HepG2 (cell line): Measurements from ENCODE around the gene TRIM25. TPM values are rescaled to one million over a fixed set of nuclear protein-coding genes. Genes with fewer than 3 reads are reported as not detected.

Experiments
- ETV5 ChIP-seq: IDR thresholded peaks from 2 replicates; pipeline ENCODE4 v1.6.1; 2018; ENCODE audit warnings: missing biosample characterization, missing genetic modification reagents, inconsistent platforms, borderline replicate concordance
- ETV6 ChIP-seq: sonication (generic); formaldehyde crosslinking; conservative IDR thresholded peaks from 2 replicates; pipeline ENCODE4 v1.4.0; 2020; ENCODE audit warnings: missing genetic modification reagents
- GFI1 ChIP-seq: sonication (generic); formaldehyde crosslinking; IDR thresholded peaks from 2 replicates; pipeline ENCODE4 v1.5.0; 2020; ENCODE audit warnings: missing genetic modification reagents, mild to moderate bottlenecking, borderline replicate concordance
- HMG20A ChIP-seq: IDR thresholded peaks from 2 replicates; pipeline ENCODE4 v1.6.1; 2016; ENCODE audit warnings: borderline replicate concordance
- KDM6A ChIP-seq: IDR thresholded peaks from 2 replicates; pipeline ENCODE4 v1.6.1; 2016; ENCODE audit warnings: low read depth
- MEIS1 ChIP-seq: sonication (generic); formaldehyde crosslinking; IDR thresholded peaks from 2 replicates; pipeline ENCODE4 v1.9.0; 2021; ENCODE audit warnings: mild to moderate bottlenecking, missing genetic modification reagents, moderate library complexity, borderline replicate concordance
- NCOA1 ChIP-seq: sonication (generic); formaldehyde crosslinking; IDR thresholded peaks from 2 replicates; pipeline ENCODE4 v1.9.0; 2021; ENCODE audit warnings: missing genetic modification reagents
- NFIC ChIP-seq: IDR thresholded peaks from 2 replicates; pipeline ENCODE4 v1.6.1; 2012; ENCODE audit warnings: mild to moderate bottlenecking, low read length, inconsistent platforms
- RXRB ChIP-seq: IDR thresholded peaks from 2 replicates; pipeline ENCODE4 v1.6.1; 2016; ENCODE audit warnings: borderline replicate concordance, missing genetic modification reagents, missing compliant biosample characterization
- SSRP1 ChIP-seq: IDR thresholded peaks from 2 replicates; pipeline ENCODE4 v1.6.1; 2016; ENCODE audit warnings: control low read depth
- ZFP41 ChIP-seq: sonication (generic); formaldehyde crosslinking; IDR thresholded peaks from 2 replicates; pipeline ENCODE4 v1.4.0; 2020; ENCODE audit warnings: mild to moderate bottlenecking, missing genetic modification reagents, borderline replicate concordance
- ZFY ChIP-seq: sonication (generic); formaldehyde crosslinking; IDR thresholded peaks from 2 replicates; pipeline ENCODE4 v1.4.0; 2020; ENCODE audit warnings: missing genetic modification reagents
- ZNF207 ChIP-seq: fragments of 450-650 bp; IDR thresholded peaks from 2 replicates; pipeline ENCODE4 v1.6.1; 2016; ENCODE audit warnings: antibody characterized with exemption, borderline replicate concordance
- ZNF543 ChIP-seq: sonication (generic); formaldehyde crosslinking; IDR thresholded peaks from 2 replicates; pipeline ENCODE4 v1.4.0; 2020; ENCODE audit warnings: mild to moderate bottlenecking, missing genetic modification reagents
- ZNF549 ChIP-seq: sonication (generic); formaldehyde crosslinking; IDR thresholded peaks from 2 replicates; pipeline ENCODE4 v1.5.0; 2020; ENCODE audit warnings: missing genetic modification reagents
- ZNF572 ChIP-seq: sonication (generic); formaldehyde crosslinking; IDR thresholded peaks from 2 replicates; pipeline ENCODE4 v1.5.1; 2020; ENCODE audit warnings: mild to moderate bottlenecking, missing genetic modification reagents
- ZNF670 ChIP-seq: sonication (generic); formaldehyde crosslinking; IDR thresholded peaks from 2 replicates; pipeline ENCODE4 v1.8.0; 2022; ENCODE audit warnings: mild to moderate bottlenecking, missing genetic modification reagents, borderline replicate concordance
- ZNF788 ChIP-seq: sonication (generic); formaldehyde crosslinking; IDR thresholded peaks from 2 replicates; pipeline ENCODE4 v1.5.0; 2020; ENCODE audit warnings: mild to moderate bottlenecking, missing genetic modification reagents, borderline replicate concordance
- polyA plus RNA-seq, 8 experiments: library from polyadenylated mRNA; depleted of rRNA in 3 of 8; stranded (reverse) in 7 of 8; unstranded in 1 of 8; fragments of >200 nt; fragmentation: Illumina TruSeq in 4 of 8; extraction: Trizol in 4 of 8; gene quantifications; 2 replicates each; pipeline versions ENCODE4 v1.2.1 to v1.2.3, GENCODE V29; 2011 to 2016; ENCODE audit warnings: low read depth in 4 of 8, missing spikeins in 1 of 8, mixed read lengths in 1 of 8; ENCODE audit not compliant: insufficient read depth in 1 of 8
- total RNA-seq, 5 experiments: library from RNA; depleted of rRNA; stranded (reverse); fragments of >200 nt; fragmentation: Illumina TruSeq; extraction: Trizol; gene quantifications; 2 replicates each; pipeline ENCODE4 v1.2.3, GENCODE V29; 2016; ENCODE audit warnings: low read depth in 1 of 5
- TF ChIP-seq, protein P1 (sequence below): sonication (generic); formaldehyde crosslinking; IDR thresholded peaks from 2 replicates; pipeline ENCODE4 v1.4.0; 2020; ENCODE audit warnings: missing genetic modification reagents
- TF ChIP-seq, protein P2 (sequence below): sonication (generic); formaldehyde crosslinking; conservative IDR thresholded peaks from 2 replicates; pipeline ENCODE4 v1.5.0; 2020; ENCODE audit warnings: missing genetic modification reagents
- TF ChIP-seq, protein P3 (sequence below): sonication (generic); formaldehyde crosslinking; IDR thresholded peaks from 2 replicates; pipeline ENCODE4 v1.5.0; 2020; ENCODE audit warnings: missing genetic modification reagents, mild to moderate bottlenecking, borderline replicate concordance
- TF ChIP-seq, protein P4 (sequence below): sonication (generic); formaldehyde crosslinking; IDR thresholded peaks from 2 replicates; pipeline ENCODE4 v1.4.0; 2020; ENCODE audit warnings: missing genetic modification reagents

TRIM25 gene
- total and polyA plus RNA-seq, 2 of the 13 experiments (the other 11 are each of a cell fraction or from before 2014, with no cell fraction given): 30.8 to 42.2 TPM

DNA sequence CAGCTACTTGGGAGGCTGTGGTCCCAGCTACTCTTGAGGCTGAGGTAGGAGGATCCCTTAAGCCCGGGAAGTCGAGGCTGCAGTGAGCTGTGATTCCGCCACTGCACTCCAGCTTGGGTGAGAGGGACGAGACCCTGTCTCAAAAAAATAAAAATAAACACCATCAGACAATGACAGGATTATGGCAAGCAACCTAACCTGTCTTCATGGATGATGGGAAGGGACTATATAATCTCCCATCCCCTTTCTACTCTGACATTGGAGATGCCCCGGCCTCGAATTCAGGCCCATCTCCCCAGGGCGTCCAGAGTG is 893 bp downstream of the TRIM25 start (continued):
- TF ChIP-seq, protein P1, sequence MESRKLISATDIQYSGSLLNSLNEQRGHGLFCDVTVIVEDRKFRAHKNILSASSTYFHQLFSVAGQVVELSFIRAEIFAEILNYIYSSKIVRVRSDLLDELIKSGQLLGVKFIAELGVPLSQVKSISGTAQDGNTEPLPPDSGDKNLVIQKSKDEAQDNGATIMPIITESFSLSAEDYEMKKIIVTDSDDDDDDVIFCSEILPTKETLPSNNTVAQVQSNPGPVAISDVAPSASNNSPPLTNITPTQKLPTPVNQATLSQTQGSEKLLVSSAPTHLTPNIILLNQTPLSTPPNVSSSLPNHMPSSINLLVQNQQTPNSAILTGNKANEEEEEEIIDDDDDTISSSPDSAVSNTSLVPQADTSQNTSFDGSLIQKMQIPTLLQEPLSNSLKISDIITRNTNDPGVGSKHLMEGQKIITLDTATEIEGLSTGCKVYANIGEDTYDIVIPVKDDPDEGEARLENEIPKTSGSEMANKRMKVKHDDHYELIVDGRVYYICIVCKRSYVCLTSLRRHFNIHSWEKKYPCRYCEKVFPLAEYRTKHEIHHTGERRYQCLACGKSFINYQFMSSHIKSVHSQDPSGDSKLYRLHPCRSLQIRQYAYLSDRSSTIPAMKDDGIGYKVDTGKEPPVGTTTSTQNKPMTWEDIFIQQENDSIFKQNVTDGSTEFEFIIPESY (CRISPR knock-in tag): no peak
- TF ChIP-seq, protein P2, sequence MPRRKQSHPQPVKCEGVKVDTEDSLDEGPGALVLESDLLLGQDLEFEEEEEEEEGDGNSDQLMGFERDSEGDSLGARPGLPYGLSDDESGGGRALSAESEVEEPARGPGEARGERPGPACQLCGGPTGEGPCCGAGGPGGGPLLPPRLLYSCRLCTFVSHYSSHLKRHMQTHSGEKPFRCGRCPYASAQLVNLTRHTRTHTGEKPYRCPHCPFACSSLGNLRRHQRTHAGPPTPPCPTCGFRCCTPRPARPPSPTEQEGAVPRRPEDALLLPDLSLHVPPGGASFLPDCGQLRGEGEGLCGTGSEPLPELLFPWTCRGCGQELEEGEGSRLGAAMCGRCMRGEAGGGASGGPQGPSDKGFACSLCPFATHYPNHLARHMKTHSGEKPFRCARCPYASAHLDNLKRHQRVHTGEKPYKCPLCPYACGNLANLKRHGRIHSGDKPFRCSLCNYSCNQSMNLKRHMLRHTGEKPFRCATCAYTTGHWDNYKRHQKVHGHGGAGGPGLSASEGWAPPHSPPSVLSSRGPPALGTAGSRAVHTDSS (CRISPR knock-in tag): no peak
- TF ChIP-seq, protein P3, sequence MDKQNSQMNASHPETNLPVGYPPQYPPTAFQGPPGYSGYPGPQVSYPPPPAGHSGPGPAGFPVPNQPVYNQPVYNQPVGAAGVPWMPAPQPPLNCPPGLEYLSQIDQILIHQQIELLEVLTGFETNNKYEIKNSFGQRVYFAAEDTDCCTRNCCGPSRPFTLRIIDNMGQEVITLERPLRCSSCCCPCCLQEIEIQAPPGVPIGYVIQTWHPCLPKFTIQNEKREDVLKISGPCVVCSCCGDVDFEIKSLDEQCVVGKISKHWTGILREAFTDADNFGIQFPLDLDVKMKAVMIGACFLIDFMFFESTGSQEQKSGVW: no peak
- TF ChIP-seq SSRP1 (CRISPR knock-in tag) (no peak), ETV6 (no peak; the same call in 1 of the 2 replicates), NFIC (no peak), RXRB (CRISPR knock-in tag) (no peak), ZFP41 (CRISPR knock-in tag) (no peak), ZNF543 (CRISPR knock-in tag) (0 out of 2 replicates have a peak, but pooled peaks have one; percentile 18), KDM6A (no peak), ZNF788 (CRISPR knock-in tag) (no peak), ZFY (CRISPR knock-in tag) (no peak), ZNF670 (CRISPR knock-in tag) (0 out of 2 replicates have a peak, but pooled peaks have one; percentile 25), NCOA1 (CRISPR knock-in tag) (peak; percentile 18; the same call in 1 of the 2 replicates), ZNF572 (CRISPR knock-in tag) (no peak), MEIS1 (CRISPR knock-in tag) (peak; percentile 45; the same call in 1 of the 2 replicates), ETV5 (CRISPR knock-in tag) (no peak), GFI1 (0 out of 2 replicates have a peak, but pooled peaks have one; percentile 38), ZNF207 (no peak), ZNF549 (CRISPR knock-in tag) (no peak), HMG20A (CRISPR knock-in tag) (no peak)
- TF ChIP-seq, protein P4, sequence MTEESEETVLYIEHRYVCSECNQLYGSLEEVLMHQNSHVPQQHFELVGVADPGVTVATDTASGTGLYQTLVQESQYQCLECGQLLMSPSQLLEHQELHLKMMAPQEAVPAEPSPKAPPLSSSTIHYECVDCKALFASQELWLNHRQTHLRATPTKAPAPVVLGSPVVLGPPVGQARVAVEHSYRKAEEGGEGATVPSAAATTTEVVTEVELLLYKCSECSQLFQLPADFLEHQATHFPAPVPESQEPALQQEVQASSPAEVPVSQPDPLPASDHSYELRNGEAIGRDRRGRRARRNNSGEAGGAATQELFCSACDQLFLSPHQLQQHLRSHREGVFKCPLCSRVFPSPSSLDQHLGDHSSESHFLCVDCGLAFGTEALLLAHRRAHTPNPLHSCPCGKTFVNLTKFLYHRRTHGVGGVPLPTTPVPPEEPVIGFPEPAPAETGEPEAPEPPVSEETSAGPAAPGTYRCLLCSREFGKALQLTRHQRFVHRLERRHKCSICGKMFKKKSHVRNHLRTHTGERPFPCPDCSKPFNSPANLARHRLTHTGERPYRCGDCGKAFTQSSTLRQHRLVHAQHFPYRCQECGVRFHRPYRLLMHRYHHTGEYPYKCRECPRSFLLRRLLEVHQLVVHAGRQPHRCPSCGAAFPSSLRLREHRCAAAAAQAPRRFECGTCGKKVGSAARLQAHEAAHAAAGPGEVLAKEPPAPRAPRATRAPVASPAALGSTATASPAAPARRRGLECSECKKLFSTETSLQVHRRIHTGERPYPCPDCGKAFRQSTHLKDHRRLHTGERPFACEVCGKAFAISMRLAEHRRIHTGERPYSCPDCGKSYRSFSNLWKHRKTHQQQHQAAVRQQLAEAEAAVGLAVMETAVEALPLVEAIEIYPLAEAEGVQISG (CRISPR knock-in tag): no peak
- TF ChIP-seq, all 625 proteins: peak for 16
